LNCaP clone FGC (cell line): ENCODE results near the gene U2AF2.

Experiments
- DNase-seq: peaks from one replicate; pipeline ENCODE4 v3.0.0-alpha.2; 2011; ENCODE audit warnings: low read depth
- H3K4me3 ChIP-seq: 2 replicates; pipeline ENCODE4 v1.5.1; 2011; ENCODE audit warnings: mild to moderate bottlenecking, low read depth, low read length, control low read depth
- CTCF ChIP-seq: IDR thresholded peaks from 2 replicates; pipeline ENCODE4 v1.5.1; 2012; ENCODE audit warnings: mild to moderate bottlenecking; ENCODE audit not compliant: control insufficient read depth, insufficient read depth; ENCODE audit errors: extremely low read depth

The U2AF2 gene

GRCh38 chr19:55679343-55680257, 24.8 kb downstream of the U2AF2 start:
- no peak overlapping the region for H3K4me3 ChIP-seq
- no peak for DNase-seq

GRCh38 chr19:55680339-55681130, 25.7 kb downstream of the U2AF2 start:
- DNase-seq: no peak
- TF ChIP-seq CTCF: no peak
- H3K4me3 ChIP-seq: no peak overlapping the region

More at GRCh38 chr19:55679343-55680257, 24.8 kb downstream of the U2AF2 start:
- no peak for TF ChIP-seq CTCF

GRCh38 chr19:55681131-55682092, 26.6 kb downstream of the U2AF2 start:
- no peak for DNase-seq
- H3K4me3 ChIP-seq: no peak overlapping the region
- no peak for TF ChIP-seq CTCF

GRCh38 chr19:55683449-55684261, 28.8 kb downstream of the U2AF2 start:
- TF ChIP-seq CTCF: no peak
- peak overlapping the region; percentile 38 for H3K4me3 ChIP-seq
- peak; percentile 94 for DNase-seq

GRCh38 chr19:55684946-55685681, 30.3 kb downstream of the U2AF2 start:
- no peak for DNase-seq
- no peak overlapping the region for H3K4me3 ChIP-seq
- TF ChIP-seq CTCF: no peak
